ENCODE measurements around the gene GPX4.

GPX4 gene

DNA sequence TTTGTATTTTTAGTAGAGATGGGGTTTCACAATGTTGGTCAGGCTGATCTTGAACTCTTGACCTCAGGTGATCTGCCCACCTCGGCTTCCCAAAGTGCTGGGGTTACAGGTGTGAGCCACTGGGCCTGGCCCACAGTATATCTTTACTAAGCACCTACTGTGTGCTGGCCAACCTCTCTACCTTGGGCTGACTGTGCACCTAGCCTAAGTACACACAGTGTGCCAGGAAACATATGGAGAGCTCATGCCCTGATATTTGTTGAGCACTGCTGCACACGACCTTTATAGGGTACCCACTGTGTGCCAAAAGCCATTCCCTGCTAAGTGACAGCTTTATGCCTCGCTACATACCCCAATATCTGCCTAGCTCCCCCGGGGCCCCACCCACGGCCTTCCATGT, 43.1 kb upstream of the GPX4 start:
- TF ChIP-seq, protein P1, sequence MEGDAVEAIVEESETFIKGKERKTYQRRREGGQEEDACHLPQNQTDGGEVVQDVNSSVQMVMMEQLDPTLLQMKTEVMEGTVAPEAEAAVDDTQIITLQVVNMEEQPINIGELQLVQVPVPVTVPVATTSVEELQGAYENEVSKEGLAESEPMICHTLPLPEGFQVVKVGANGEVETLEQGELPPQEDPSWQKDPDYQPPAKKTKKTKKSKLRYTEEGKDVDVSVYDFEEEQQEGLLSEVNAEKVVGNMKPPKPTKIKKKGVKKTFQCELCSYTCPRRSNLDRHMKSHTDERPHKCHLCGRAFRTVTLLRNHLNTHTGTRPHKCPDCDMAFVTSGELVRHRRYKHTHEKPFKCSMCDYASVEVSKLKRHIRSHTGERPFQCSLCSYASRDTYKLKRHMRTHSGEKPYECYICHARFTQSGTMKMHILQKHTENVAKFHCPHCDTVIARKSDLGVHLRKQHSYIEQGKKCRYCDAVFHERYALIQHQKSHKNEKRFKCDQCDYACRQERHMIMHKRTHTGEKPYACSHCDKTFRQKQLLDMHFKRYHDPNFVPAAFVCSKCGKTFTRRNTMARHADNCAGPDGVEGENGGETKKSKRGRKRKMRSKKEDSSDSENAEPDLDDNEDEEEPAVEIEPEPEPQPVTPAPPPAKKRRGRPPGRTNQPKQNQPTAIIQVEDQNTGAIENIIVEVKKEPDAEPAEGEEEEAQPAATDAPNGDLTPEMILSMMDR (conservative IDR thresholded peaks at IDR 0.05; ENCODE audit: low read depth, low read length) = no peak
- H3K4me3 ChIP-seq (ENCODE audit: low read depth, low read length) = no peak overlapping the region
- DNase-seq (ENCODE audit: low read depth) = no peak

DNA sequence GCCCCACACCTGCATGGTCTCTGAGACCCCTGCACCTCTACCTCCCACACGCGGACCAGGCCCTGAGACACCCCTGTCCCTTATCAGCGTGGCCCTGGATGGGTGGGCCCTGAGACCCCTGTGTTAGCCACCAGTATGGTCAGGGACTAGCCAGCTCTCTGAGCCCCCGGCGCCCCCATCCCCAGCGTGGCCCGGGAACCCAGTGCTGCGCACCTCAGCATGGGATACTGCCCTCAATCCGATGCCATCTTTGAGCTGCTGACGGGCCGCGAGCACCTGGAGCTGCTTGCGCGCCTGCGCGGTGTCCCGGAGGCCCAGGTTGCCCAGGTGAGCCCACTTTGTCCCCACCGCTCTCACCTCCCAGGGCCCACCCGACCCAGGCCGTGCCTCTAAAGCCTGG, 41.8 kb upstream of the GPX4 start:
- TF ChIP-seq, protein P1 (conservative IDR thresholded peaks at IDR 0.05; ENCODE audit: low read depth, low read length) = no peak
- H3K4me3 ChIP-seq (ENCODE audit: low read depth, low read length) = no peak overlapping the region
- DNase-seq (ENCODE audit: low read depth) = no peak

DNA sequence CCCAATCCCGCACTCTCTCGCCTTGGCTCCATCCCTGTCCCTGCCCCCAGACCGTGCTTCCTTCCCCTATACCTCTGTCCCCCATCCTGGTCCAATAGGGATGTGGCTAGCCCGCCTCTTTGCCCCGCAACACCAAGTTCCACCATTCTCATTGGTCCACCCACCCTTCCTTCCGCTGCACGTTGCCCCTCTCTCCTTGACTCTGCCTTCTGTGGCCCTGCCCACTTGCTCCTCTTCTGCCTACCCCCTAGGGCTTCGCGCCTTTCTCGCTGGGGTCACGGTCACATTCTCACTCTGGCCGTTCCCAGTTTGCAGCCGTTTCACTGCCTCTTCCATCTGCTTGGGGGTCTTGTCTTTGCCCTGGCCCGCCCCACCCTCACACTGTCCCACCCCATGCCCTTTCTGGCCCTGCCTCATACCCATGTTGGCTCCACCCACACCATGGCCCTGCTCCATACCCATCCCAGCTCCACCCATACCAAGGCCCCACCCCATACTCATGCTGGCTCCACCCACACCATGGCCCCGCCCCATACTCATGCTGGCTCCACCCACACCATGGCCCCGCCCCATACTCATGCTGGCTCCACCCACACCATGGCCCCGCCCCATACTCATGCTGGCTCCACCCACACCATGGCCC, 41.3 kb upstream of the GPX4 start:
- TF ChIP-seq, protein P1 (conservative IDR thresholded peaks at IDR 0.05; ENCODE audit: low read depth, low read length) = no peak
- no peak overlapping the region for H3K4me3 ChIP-seq (ENCODE audit: low read depth, low read length)
- DNase-seq (ENCODE audit: low read depth) = no peak

DNA sequence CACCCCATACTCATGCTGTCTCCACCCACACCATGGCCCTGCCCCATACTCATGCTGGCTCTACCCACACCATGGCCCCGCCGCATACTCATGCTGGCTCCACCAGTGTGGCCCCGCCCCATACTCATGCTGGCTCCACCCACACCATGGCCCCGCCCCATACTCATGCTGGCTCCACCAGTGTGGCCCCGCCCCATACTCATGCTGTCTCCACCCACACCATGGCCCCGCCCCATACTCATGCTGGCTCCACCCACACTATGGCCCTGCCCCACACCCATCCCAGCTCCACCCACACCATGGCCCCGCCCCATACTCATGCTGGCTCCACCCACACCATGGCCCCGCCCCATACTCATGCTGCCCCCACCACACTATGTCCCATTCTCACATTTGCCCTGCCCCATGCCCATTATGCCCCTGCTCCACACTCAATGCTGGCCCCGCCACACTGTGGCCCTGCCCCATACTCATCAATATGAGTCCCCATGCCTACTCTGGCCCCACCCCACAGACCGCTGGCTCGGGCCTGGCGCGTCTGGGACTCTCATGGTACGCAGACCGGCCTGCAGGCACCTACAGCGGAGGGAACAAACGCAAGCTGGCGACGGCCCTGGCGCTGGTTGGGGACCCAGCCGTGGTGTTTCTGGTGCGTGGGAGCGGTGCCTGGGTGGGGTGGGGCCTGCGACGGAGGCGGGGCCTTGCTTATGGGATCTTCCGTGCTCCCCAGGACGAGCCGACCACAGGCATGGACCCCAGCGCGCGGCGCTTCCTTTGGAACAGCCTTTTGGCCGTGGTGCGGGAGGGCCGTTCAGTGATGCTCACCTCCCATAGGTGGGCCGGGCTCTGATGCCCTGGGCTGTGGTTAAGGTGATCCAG, 40.5 kb upstream of the GPX4 start:
- TF ChIP-seq, protein P1 (conservative IDR thresholded peaks at IDR 0.05; ENCODE audit: low read depth, low read length) = no peak
- no peak for DNase-seq (ENCODE audit: low read depth)
- H3K4me3 ChIP-seq (ENCODE audit: low read depth, low read length) = no peak overlapping the region

DNA sequence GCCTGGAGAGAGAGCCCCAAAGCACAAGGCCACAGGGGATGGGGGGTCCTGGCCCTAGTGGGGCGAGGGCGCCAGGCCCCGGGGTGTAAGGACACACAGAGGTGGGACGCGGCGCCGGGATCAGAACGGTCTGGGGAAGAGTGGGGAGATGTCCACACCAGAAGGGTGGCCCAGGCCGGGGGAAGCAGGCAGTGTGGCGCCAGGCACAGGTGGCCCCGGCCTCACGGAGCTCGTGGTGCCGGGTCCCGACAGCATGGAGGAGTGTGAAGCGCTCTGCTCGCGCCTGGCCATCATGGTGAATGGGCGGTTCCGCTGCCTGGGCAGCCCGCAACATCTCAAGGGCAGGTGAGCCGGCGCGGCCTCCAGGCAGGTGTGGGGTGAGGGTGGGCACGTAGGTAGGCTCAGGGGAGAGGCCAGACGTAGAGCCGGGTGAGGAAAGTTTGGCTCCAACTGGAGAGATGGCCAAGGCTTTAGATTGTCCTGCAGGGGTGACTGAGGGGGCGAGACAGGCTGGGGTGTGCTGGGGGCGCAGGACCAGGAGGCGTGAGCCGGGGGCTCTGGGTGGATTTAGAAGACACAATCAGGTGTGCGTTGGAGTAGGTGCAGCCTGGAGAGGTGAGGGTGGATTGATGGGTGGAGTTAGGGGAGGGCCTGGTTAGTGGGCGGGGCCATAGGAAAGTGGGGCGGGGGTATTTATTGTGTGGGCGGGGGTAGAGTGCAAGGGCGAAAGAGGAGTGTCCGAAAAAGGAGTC, 39.7 kb upstream of the GPX4 start:
- no peak overlapping the region for H3K4me3 ChIP-seq (ENCODE audit: low read depth, low read length)
- TF ChIP-seq, protein P1 (conservative IDR thresholded peaks at IDR 0.05; ENCODE audit: low read depth, low read length) = no peak
- no peak for DNase-seq (ENCODE audit: low read depth)

DNA sequence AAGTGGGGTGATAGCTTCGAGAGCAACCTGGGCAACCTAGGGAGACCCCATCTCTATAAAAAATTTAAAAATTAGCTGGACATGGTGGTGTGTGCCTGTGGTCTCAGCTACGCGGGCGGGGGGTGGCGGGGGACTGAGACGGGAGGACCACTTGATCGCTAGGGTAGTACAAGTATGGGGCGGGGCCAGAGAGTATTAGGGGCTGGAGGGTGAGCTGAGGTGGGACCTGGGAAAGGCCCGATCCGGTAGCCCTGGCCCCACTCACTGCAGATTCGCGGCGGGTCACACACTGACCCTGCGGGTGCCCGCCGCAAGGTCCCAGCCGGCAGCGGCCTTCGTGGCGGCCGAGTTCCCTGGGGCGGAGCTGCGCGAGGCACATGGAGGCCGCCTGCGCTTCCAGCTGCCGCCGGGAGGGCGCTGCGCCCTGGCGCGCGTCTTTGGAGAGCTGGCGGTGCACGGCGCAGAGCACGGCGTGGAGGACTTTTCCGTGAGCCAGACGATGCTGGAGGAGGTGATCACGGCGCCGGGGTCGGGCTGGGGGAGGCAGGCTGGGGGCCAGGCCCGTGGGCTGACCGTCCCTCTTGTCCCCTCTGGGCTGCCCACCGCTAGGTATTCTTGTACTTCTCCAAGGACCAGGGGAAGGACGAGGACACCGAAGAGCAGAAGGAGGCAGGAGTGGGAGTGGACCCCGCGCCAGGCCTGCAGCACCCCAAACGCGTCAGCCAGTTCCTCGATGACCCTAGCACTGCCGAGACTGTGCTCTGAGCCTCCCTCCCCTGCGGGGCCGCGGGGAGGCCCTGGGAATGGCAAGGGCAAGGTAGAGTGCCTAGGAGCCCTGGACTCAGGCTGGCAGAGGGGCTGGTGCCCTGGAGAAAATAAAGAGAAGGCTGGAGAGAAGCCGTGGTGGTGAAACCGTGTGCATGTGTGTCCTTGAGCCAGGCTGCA, 38.9 kb upstream of the GPX4 start:
- DNase-seq (ENCODE audit: low read depth) = peak; percentile 65
- H3K4me3 ChIP-seq (ENCODE audit: low read depth, low read length) = no peak overlapping the region
- TF ChIP-seq, protein P1 (conservative IDR thresholded peaks at IDR 0.05; ENCODE audit: low read depth, low read length) = peak; percentile 59
